VCaP (cell line): ENCODE measurements around the gene DNPH1.
A peak's percentile ranks its signal among the peaks of the same experiment; 100 is the strongest.

Source experiments
- H3K27ac ChIP-seq: fragments of 450-650 bp; 2 replicates; pipeline ENCODE4 v1.5.1; 2017
- TF ChIP-seq, protein P1 (sequence below): fragments of 450-650 bp; conservative IDR thresholded peaks from 2 replicates; pipeline ENCODE4 v1.5.1; 2017; ENCODE audit warnings: mild to moderate bottlenecking, moderate library complexity

DNPH1 gene

DNA sequence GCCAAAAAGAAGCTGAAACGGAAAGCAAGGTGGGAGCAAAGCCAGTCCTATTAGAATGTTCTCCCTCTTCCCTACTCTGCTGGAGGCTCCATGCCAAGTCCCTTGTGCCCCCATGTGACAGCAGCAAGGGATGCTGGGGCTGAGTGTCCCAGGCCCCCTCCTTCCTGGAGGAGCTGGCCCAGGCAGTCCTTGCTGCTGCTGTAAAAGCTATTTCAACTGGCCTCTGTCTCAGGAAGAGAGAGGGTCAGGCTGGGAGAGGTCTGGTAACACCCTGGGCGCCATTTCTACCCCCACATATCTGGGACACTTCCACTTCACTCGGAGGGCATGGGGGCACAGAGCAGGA lies 39.0 kb upstream of the DNPH1 start:
- TF ChIP-seq, protein P1, sequence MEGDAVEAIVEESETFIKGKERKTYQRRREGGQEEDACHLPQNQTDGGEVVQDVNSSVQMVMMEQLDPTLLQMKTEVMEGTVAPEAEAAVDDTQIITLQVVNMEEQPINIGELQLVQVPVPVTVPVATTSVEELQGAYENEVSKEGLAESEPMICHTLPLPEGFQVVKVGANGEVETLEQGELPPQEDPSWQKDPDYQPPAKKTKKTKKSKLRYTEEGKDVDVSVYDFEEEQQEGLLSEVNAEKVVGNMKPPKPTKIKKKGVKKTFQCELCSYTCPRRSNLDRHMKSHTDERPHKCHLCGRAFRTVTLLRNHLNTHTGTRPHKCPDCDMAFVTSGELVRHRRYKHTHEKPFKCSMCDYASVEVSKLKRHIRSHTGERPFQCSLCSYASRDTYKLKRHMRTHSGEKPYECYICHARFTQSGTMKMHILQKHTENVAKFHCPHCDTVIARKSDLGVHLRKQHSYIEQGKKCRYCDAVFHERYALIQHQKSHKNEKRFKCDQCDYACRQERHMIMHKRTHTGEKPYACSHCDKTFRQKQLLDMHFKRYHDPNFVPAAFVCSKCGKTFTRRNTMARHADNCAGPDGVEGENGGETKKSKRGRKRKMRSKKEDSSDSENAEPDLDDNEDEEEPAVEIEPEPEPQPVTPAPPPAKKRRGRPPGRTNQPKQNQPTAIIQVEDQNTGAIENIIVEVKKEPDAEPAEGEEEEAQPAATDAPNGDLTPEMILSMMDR: no peak
- no peak overlapping the region for H3K27ac ChIP-seq

DNA sequence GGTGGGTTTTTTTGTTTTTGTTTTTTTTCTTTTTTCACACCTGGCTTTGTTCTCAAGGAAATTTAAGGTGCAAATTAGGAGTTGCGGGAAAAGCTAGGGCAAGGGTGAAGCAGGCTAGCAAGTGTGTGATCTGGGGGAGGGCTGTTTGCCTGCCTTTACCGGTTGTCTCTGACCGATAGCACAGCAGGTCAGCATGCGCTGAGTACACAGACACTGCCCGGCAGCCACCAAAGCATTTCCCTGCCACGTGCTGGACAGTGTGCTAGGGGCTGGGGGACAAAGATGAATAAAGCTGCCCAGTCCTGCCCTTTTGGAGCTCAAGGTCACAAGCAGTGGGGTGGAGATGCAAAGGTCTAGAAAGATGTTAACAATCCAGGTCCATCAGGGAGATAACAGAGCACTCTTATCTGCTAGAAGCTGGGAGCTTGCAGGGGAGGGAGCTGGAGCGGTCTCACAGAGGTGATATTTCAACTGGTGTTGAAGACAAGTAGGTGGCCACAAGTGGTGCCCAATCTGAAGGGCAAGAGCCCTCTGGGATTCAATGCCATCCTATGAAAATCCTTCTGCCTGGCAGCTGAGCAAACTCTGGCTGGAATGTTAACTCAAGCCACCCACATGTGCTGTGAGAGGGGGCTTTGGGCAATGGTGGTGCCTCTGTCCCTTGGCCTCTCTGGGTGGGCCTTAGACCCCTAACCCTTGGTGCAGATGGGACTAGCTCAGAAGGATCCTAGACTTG lies 38.5 kb upstream of the DNPH1 start:
- TF ChIP-seq, protein P1: no peak
- H3K27ac ChIP-seq: no peak overlapping the region

DNA sequence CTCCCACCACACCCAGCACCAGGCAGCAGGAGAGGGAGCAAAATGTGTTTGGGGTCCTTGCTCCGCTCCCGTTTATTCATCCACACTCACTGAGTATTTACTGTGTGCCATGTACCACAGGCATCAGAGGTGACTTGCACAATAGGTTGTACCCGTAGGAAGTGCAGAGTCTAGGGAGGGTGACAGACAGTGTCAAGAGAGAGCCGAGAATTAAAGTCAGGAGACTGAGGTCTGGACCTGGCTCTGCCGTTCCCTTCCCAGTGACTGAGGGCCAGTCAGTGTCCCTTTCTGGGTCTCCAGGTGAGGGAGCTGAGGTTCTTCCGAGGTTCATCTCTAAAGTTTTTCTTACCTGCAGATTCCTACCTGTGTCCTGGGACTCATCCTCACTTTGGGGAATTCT lies 36.3 kb upstream of the DNPH1 start:
- TF ChIP-seq, protein P1: no peak
- no peak overlapping the region for H3K27ac ChIP-seq

GRCh38 chr6:43264599-43265145 lies 35.4 kb upstream of the DNPH1 start:
- TF ChIP-seq, protein P1: no peak
- H3K27ac ChIP-seq: no peak overlapping the region

DNA sequence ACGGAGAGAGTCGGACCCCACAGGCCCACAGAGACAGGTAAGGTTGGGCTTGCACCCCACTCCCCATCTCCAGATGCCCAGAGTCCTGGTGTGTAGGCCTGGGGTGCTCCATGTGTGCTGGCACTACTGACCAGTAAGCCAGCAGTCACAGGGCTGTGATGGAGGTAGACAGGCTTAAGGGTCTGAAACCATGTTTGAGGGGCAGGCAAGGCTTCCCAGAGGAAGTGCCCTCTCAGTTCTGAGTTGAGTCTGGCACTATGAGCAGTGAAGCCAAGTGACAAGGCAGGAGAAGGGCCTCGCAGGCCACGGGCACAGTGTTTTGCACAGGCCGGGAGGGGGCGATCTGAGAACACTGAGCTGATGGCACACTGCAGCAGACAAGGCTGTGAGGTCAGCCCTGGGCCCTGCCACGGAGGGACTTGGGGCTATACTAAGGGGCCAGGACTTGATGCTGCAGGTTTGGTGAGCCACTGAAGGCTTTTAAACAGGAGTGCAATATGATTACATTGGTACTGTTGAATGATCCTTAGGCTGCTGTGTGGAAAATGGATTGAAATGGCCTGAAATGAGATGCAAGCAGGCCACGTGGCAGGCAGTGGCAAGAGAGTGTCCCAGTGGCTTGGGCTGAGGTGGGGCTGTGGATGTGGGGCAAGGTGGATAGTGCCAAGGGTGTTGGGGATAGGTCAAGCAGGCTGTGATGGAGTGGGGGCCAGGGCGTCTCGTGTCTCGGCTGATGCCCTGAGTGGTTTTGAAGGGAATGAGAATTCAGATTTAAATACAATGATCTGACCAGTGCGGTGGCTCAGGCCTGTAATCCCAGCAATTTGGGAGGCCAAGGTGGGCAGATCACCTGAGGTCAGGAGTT lies 34.3 kb upstream of the DNPH1 start:
- TF ChIP-seq, protein P1: peak; percentile 99

DNA sequence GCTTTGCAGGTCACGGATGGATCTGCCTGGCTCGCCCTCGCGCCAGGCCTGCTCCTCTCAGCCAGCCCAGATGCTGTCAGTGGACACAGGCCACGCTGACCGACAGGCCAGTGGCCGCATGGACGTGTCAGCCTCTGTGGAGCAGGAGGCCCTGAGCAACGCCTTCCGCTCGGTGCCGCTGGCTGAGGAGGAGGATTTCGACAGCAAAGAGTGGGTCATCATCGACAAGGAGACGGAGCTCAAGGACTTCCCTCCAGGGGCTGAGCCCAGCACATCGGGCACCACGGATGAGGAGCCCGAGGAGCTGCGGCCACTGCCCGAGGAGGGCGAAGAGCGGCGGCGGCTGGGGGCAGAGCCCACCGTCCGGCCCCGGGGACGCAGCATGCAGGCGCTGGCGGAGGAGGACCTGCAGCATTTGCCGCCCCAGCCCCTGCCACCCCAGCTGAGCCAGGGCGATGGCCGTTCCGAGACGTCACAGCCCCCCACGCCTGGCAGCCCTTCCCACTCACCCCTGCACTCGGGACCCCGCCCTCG lies 33.6 kb upstream of the DNPH1 start:
- TF ChIP-seq, protein P1: no peak
- no peak overlapping the region for H3K27ac ChIP-seq

More for the DNA sequence above, 34.3 kb upstream of the DNPH1 start:
- H3K27ac ChIP-seq: no peak overlapping the region
